Activated CD8-positive, alpha-beta memory T cell treated with anti-CD3 and anti-CD28 coated beads, Interleukin-2, amount 50 U/mL, for 24 hours (primary cell): Measurements from ENCODE around the gene CARMIL1.
"Not testable (repeated sequence)": the region's sequence is repeated elsewhere in the genome, so short reads cannot be mapped to it uniquely, and the experiment has no call there.

Experiments used
- DNase-seq: peaks from one replicate; pipeline ENCODE4 v3.0.0-alpha.2; 2020; ENCODE audit errors: extremely low read depth

CARMIL1 gene

DNA sequence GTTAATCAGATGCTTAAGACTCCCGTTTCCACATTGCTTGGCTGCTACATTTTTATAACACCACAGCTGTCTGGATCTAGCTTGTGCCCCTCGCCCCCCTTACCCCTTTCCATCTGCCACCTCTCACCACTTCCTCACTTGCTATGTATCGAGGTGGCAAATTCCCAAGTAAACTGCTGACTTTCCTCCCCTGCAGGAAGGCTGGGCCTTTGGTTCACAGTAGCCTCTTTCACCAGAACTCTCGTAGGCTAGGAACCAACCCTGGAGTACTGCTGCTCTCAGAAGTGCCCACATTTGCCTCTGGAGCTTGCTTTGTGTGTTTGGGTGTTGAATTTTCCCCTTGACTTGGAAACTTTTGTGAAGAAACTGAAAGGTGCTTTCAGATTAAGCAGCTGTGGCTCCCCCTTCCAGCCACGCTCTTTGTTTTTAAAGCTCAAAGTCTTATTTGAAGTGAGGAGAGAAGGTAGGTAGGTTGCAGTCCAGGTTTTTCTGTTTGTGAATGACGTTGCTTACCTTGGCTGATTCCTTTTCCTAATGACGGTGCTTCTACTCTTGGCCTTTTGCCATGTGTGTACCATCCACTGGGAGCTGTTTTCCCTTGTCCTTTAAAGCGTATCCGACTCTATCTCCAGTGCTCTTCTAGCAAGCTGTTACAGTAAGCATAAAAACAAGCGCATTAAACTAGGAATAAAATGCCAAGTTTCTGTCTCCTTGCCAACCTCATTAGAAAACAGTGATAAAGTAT, 90.4 kb downstream of the CARMIL1 start:
- DNase-seq, result no peak

DNA sequence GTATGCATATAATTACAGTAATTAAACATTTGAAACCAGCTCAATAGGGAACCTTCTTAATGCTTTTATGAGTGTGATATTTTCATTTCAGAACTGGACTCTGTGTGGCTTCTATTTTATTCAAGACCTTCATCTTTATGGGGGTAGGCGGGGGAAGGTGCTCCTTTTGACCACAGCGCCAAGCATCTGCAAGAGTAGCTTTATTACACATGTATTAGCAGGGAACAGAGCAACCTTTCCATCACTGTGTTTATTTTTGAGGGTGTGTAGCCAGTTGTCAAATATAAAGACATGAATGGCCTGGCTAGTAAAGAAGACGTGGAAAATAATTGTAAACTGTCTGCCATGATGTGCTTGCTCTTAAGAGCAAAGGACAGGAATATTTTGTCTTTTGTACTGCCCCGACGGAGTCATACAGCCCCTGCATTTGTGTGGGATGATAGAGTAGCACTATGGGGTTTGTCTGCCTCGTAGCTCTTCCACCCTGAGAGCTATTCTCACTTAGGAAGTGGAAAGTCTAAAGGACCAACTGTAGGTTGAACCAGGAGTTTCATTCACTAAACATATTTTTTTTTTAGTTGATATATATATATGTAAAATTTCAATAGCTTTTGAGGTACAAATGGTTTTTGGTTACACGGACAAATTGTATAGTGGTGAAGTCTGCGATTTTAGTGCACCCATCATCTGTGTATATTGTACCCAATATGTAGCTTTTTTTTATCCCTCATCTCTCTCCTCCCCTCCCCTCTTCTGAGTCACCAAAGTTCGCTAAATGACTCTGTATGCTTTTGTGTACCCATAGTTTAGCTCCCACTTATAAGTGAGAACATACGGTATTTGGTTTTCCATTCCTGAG, 91.2 kb downstream of the CARMIL1 start:
- DNase-seq, result no peak

DNA sequence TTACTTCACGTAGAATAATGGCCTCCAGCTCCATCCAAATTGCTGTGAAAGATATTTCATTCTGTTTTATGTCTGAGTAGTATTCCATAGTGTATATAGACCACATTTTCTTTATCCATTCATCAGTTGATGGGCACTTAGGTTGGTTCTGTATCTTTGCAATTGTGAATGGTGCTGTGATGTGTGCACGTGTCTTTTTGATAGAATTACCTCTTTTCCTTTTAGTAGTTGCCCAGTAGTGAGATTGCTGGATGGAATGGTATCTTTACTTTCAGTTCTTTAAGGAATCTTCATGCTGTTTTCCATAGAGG, 91.8 kb downstream of the CARMIL1 start:
- no peak for DNase-seq

DNA sequence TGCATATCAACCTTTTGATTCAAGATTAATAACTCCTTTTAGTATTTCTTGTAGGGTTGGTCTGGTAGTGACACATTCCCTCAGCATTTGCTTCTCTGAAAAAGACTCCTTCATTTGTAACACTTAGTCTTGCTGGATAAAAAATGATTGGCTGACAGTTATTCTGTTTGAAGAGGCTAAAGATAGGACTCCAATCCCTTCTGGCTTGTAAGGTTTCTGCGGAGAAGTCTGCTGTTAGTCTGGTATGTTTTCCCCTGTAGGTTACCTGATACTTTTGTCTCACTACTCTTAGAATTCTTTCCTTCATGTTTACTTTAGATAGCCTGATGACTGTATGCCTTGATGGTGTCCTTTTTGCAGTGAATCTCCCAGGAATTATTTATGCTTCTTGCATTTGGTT, 96.0 kb downstream of the CARMIL1 start:
- no peak for DNase-seq

DNA sequence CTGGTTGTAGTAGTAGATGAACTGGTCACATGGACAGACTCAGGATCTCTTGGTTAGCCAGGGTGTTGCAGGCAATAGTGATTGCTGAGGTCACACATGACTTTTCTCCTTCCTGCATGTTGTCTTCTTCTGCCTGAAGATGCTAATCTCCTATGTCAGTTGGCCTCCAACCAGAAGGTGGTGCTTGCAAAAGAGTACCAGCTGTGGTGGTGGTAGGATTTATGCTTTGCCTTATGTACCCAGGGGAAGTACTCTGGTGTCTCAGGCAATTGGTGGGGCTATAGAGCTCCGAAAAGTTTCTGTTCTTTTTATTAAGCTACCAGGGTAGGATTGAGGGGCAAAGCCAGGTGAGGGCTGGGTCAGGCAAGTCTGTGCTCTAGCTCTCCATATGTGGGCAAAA, 98.5 kb downstream of the CARMIL1 start:
- DNase-seq, result no peak

DNA sequence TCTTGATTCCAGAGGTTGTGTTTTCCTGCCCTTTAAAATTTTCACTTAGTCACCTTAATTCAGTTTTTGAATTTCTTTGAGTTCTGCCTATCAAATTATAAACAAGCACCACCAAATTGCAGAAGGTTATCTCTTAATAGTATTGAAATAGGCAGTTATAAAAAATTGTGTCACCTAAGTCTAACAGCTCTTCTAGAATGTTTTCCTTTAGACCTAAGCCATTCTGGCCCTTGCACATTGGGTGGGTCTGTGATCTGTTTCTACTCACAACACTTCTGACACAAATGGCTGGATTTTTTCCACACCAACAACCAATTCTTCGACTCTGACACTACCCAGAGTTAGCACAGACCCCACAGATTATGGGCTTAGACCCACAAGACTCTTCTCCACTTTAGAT, 101.9 kb downstream of the CARMIL1 start:
- no peak for DNase-seq

DNA sequence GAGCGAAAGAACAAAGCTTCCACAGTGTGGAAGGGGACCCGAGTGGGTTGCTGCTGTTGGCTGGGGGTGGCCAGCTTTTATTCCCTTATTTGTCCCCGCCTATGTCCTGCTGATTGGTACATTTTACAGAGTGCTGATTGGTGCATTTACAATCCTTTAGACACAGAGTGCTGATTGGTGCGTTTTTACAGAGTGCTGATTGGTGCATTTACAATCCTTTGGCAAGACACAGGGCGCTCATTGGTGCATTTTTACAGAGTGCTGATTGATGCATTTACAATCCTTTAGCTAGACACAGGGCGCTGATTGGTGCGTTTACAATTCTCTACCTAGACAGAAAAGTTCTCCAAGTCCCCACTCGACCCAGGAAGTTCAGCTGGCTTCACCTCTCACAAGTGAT, 103.3 kb downstream of the CARMIL1 start:
- not testable (repeated sequence) for DNase-seq

DNA sequence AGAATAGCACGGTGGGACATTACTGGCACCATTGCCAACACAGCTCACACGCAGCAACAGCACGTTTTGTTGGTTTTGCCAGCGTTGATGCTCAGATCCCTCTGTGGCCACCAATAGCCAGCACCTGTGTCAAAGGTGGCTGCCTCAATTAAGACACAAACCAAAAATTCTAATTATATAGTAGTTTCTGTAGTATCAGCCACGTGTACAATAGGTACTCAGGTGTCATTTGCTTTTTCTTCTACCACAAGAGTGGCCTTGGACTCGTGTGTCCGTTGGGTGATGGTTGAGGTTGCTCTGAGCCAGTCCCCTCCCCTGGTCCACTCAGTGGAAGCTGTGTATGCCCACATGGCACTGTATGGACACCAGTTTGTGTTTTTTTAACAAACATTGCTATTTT, 105.1 kb downstream of the CARMIL1 start:
- no peak for DNase-seq

DNA sequence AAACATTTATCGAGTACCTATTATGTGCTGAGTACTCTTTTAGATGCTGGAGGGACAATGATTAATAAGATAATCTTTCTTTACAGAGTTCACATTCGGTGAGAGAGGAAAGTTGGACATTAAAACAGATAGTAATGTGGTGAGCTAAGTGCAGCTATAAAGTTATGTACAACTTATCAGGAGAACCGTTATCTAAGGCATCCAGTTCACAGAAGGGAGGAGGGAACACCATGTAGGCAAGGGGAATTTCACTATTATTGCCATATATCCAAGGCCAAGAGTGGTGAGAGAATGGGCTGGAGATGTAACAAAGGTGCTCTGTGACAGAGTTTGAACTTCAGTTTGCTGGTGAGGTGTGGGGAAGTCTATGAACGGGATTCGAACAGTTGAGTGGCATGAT, 105.8 kb downstream of the CARMIL1 start:
- no peak for DNase-seq

DNA sequence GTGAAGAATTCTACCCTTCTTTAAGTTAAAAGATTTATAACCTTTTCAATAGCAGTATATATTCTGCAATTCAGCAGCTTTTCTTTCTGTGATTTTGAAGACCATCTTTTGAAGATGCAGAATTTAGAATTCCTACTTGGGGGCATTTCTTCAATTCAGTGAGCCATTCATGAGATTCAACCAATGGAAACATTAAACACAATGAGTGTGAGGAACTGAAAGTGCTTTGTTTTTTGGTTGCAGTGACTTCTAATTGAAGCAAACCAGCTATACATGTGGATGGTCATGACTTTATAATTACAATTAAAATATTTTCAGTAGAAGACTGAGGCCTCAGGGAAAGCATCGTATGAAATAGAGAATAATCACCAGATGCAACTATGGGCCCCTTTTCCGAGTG, 108.3 kb downstream of the CARMIL1 start:
- no peak for DNase-seq

DNA sequence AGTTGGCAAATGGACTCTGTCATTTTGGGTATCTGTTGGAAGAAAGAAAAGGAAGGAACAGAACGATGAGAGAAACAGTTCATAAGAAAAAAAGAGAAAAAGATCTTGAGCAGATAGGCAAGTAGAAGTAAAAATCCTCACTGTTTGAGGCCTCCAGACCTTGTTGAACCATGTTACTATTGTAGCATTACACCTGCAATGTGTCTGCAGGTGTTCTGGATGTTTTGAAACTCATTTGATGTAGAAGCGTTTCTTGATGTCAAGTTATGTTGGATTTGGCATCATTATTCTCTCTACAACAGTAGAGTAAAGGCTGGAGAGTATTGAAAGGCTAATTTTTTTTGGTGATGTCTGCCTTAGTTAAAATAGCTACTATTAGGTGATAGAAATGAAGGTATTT, 108.7 kb downstream of the CARMIL1 start:
- no peak for DNase-seq

DNA sequence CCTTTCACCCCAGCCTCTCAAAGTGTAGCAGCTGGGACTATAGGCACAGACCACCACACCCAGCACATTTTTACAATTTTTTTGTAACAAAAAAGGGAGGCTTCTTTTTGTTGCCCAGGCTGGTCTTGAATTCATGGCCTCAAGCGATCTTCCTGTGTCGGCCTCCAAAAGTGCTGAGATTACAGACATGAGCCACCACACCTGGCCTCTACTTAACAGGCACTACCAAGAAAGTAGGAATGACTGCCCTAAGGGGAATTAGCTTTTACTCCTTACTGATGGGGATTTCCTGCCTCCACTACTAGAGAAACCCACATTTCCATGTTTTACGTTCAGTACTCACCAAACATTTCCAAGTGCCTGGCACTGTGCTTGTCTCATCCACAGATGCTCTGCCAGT, 109.6 kb downstream of the CARMIL1 start:
- DNase-seq, result no peak

DNA sequence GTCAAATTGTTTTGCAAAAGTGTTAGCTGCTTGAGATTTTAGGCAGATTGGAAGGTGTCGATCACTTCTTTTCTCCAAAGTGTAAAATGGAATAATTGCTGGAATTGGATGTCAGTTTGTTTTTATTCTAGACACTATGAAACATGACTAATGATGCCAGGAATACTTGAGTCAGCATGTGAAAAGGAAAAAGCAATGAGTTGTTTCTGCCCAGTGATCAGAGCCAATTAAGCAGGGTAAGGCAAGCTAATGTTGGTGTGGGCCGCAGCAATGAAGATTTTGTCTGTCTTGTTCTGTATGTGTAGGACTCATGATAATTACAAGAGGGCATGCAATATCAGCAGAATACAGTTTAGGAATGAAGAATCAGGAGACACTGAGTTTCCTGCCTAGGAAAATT, 110.3 kb downstream of the CARMIL1 start:
- no peak for DNase-seq

DNA sequence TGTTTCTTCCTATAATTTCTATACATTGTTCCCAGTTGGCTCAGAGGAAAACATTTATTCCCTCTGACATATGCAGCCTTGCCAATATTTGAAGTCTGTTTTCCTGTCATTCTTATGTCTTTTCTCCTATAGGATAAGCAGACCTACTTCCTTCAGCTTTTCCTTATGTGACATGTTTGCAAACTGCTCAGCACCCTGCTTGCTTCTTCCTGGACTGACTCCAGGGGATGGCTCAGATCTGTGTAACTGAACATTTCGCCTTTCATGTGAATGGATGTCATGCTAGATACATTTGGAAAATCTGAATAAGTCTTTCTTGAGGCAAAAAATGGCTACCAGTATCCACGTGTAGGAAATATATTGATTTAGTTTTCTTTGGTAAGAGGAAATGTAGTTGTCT, 113.2 kb downstream of the CARMIL1 start:
- no peak for DNase-seq

DNA sequence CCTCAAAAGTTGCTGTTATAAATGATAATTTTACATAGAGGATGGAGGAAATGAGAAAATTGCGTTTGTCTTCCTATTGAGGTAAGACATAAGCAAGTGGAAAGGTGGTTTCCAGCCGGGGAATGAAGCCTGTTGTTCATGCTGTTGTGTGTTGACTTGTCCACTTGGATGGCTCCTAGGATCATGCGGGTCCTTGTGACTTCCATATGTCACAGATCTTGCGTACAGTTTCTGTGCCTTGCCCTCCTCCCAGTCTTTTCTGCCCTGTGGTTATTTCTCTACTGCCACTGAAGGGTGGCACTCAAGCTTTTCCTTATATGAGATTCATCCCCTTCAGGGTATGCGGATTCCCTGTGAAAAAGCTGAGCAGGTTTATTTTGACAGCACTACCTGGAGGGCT, 116.6 kb downstream of the CARMIL1 start:
- no peak for DNase-seq

DNA sequence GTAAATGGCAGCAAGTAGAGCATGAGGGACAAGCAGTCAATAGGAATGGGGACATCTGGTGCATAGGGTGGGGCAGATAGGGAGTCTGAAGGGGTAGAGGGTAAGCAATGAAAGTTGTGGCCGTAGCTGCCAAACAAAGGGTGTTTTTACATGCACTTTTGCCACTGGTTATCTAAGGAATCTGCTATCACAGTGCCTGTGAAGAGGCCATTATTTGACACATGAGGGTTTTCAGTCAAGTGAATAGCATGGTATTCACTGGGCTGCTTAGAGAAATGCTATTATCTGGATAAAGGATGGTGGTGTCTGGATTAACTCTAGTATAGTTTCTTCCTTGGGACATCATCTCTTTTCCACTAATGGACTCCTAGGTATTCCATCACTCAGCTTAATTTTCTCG, 118.2 kb downstream of the CARMIL1 start:
- no peak for DNase-seq

DNA sequence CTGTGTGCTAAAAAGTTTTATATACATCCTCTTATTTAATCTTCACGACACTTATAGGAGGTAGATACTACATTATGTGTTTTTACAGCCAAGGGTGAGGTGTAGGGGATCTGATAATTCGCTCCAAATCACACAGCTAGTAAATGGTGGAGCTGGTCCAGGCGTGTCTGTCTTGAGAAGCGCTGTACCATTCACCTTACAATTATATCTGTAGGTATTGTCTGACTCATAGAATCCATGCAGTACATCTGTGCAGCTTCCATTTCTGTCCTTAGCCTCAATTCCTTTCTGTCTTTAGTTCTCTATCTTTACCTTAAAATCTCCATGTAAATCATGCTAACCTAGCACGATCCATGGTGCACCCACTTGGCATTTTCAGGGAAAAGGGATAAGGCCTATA, 120.7 kb downstream of the CARMIL1 start:
- DNase-seq, result no peak

DNA sequence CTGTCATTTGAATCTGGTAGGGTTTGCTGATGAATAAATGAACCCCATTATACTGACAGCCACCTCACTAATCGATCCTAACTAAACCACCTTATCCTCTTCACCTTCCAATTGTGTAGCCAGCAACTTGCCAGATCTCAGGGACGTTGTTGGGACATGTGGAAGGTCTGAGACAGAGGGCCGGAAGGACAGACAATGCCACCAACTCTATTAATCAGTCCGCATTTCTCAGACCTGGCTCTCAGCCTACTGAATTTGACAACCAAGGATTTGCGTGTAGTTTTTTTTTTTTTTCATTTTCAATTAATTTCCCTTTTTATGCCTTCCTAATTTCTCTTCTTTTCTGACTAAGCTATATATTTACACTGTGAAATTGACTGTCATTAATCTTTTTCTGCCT, 122.5 kb downstream of the CARMIL1 start:
- DNase-seq, result no peak

DNA sequence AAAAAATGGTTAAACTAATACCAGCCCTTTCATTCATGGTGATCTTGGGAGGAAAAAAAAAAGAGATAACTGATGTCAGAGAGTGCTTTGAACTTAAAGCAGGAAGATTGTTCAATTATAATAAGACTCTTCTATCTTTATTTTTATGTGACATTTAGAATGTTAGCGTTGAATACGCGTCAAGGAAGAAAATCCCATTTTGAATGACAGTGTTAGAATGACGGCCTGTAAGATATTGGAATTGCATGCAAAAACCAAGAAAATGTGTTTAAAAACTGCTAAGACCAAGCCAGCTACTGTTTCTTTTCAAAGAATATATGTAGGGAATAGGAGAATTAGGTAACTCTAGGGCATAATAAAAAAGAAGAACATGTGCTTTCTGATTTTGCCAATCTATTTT, 123.0 kb downstream of the CARMIL1 start:
- no peak for DNase-seq

DNA sequence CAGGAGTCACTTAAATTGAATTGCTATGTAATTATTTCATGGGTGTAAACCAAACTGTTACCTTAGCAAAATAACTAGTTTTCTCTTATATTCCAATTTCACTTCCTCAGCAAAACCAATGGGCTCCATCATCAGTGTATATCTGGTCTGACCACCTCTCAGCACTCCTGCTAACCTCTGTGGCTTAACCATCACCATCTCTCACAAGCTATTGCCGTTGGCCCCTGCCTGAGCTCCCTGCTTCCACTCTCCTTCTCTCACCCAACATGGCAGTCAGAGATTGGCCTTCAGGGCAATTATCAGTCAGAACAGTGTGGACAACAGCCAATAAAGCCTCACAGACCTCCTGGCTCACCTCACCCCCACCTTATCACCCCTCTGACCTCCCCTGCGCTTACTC, 124.0 kb downstream of the CARMIL1 start:
- DNase-seq, result no peak

DNA sequence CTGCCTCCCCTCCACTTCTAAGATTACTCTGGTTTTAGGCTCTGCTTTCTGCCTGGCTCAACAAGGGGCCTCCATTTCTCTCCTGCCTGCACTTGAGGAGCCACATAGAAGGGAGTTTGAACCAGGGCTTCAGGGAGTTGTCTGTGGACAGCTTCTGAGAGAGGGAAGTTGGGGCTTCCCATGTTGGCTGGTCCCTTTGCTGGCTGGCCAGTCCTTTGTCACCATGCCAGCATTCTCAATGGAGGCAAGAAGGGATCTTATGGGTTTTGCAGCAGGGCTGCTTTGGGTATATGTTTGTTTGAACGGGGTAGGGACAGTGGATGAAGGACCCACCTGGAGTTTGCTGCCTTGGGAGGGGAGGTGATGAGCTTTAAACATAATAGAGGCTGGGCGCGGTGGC, 124.9 kb downstream of the CARMIL1 start:
- DNase-seq, result no peak

DNA sequence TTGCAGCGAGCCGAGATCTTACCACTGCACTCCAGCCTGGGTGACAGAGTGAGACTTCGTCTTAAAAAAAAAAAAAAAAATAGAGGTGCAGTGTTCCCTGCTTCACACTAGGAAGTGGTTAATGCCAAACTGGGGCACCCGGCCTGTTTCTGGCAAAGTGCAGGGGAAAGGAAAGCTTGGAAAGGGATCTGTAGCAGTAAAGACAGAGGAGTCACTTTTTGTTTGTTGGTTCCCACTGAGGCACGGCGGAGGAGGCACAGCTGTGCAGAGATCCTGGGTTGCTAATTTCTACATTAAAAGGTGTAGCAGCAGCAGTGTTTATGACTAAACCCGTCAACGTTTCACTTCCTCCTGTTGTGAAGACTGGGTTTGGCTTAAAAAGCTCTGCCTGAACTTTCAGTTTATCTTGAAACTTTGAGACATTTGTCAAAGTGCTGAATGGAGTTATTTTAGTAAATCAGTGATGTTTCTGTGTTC, 125.6 kb downstream of the CARMIL1 start:
- DNase-seq, result no peak

DNA sequence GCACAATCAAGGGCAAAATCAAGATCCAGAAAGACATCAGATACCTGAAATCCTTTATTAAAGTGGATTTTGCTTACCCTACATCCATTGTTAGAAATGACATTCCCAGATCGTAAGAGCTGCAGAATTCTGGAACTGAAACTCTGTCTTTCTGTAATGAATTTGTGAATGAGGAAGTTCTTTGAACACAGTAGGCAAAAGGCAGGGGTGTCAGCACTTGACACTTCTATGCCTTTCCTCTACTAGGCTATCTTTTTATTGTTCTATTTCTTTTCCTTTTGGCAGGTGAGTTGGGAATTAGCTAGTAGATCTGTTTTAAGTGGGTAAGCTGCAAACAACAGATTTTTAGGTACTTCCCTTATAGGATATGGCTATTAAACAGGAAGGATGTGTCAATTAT, 126.3 kb downstream of the CARMIL1 start:
- no peak for DNase-seq
